IMR-90 (cell line): ENCODE measurements around the gene PAWR.

ENCODE experiments used
- BHLHE40 ChIP-seq: fragments of 150-350 bp; IDR thresholded peaks from 2 replicates; pipeline ENCODE4 v1.6.1; 2016; ENCODE audit warnings: mild to moderate bottlenecking, low read depth, low read length
- CEBPB ChIP-seq: IDR thresholded peaks from 2 replicates; pipeline ENCODE4 v1.6.1; 2012; ENCODE audit warnings: low read depth, low read length, improper control_type of control experiment
- CTCF ChIP-seq: conservative IDR thresholded peaks from 2 replicates; pipeline ENCODE4 v1.5.1; 2012; ENCODE audit warnings: mild to moderate bottlenecking, low read depth, low read length, improper control_type of control experiment
- ELK1 ChIP-seq: fragments of 150-350 bp; IDR thresholded peaks from 2 replicates; pipeline ENCODE4 v1.6.1; 2016; ENCODE audit warnings: low read depth, mild to moderate bottlenecking, low read length, moderate library complexity, borderline replicate concordance
- FOS ChIP-seq: fragments of 150-350 bp; IDR thresholded peaks from 2 replicates; pipeline ENCODE4 v1.6.1; 2016; ENCODE audit warnings: low read depth, low read length
- MXI1 ChIP-seq: IDR thresholded peaks from 2 replicates; pipeline ENCODE4 v1.6.1; 2012; ENCODE audit warnings: low read depth, mild to moderate bottlenecking, low read length, moderate library complexity, borderline replicate concordance
- POLR2A ChIP-seq: IDR thresholded peaks from 2 replicates; pipeline ENCODE4 v1.6.1; 2012; ENCODE audit warnings: mild to moderate bottlenecking, low read depth, low read length
- RAD21 ChIP-seq: IDR thresholded peaks from 2 replicates; pipeline ENCODE4 v1.6.1; 2012; ENCODE audit warnings: low read length, improper control_type of control experiment
- RFX5 ChIP-seq: IDR thresholded peaks from 2 replicates; pipeline ENCODE4 v1.8.0; 2012; ENCODE audit warnings: low read depth, mild to moderate bottlenecking, low read length, moderate library complexity
- SMC3 ChIP-seq: fragments of 150-350 bp; IDR thresholded peaks from 2 replicates; pipeline ENCODE4 v1.6.1; 2016; ENCODE audit warnings: low read depth, mild to moderate bottlenecking, antibody characterized with exemption, low read length, moderate library complexity

DNA sequence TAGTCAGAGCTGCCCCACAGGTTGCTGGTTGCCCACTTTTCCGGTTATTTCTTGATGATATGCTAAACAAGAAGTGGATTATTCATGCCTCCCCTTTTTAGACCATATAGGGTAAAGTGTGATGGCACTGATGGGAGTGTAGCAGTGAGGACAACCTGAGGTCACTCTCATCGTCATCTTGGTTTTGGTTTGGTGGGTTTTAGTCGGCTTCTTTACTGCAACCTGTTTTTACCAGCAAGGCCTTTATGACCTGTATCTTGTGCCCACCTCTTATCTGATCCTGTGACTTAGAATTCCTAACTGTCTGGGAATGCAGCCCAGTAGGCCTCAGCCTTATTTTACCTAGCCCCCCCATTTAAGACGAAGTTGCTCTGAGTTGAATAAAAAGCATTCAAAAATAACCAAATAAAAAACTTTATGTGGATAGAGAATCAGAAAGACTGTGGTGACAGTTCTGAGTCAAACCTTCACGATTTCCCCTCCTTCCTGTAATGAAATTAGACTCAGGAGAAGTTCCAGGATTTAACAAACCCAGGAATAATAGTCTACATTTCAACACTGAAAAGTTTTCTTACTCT lies 144.2 kb downstream of the PAWR start:
- TF ChIP-seq RAD21 (no peak), CTCF (no peak), ELK1 (no peak), CEBPB (no peak), SMC3 (no peak), POLR2A (no peak), FOS (no peak), MXI1 (no peak), BHLHE40 (no peak), RFX5 (no peak)
